Fibroblast of the aortic adventitia (primary cell): ENCODE results near the gene DPM1. TPM values are rescaled to one million over a fixed set of nuclear protein-coding genes. Genes with fewer than 3 reads are reported as not detected.

Experiments
- total RNA-seq: library from RNA; depleted of rRNA; stranded (reverse); fragments of >200 nt; gene quantifications from 2 replicates; pipeline ENCODE4 v1.2.3, GENCODE V29; 2012; ENCODE audit warnings: low replicate concordance

The DPM1 gene
- total RNA-seq, 1 donor = 70.8 TPM

Other genes starting within 250 kb of the DPM1 start
- gene PARD6B, start 227.0 kb downstream of the DPM1 start, total RNA-seq = 1.4 and 1.5 TPM in 2 replicates
- gene BCAS4, start 163.5 kb downstream of the DPM1 start, total RNA-seq = 1.5 and 2.7 TPM in 2 replicates
- gene ADNP, start 27.1 kb downstream of the DPM1 start, total RNA-seq = 31.2 and 35.4 TPM in 2 replicates
- gene MOCS3, start 286 bp upstream of the DPM1 start, total RNA-seq = 3.8 and 7.9 TPM in 2 replicates
- 3.0 and 13.3 TPM in 2 replicates for gene KCNG1, start 64.6 kb upstream of the DPM1 start, total RNA-seq